ENCODE data around the gene ACO2.
"Not testable (repeated sequence)": the region's sequence is repeated elsewhere in the genome, so short reads cannot be mapped to it uniquely, and the experiment has no call there.

Gene ACO2

DNA sequence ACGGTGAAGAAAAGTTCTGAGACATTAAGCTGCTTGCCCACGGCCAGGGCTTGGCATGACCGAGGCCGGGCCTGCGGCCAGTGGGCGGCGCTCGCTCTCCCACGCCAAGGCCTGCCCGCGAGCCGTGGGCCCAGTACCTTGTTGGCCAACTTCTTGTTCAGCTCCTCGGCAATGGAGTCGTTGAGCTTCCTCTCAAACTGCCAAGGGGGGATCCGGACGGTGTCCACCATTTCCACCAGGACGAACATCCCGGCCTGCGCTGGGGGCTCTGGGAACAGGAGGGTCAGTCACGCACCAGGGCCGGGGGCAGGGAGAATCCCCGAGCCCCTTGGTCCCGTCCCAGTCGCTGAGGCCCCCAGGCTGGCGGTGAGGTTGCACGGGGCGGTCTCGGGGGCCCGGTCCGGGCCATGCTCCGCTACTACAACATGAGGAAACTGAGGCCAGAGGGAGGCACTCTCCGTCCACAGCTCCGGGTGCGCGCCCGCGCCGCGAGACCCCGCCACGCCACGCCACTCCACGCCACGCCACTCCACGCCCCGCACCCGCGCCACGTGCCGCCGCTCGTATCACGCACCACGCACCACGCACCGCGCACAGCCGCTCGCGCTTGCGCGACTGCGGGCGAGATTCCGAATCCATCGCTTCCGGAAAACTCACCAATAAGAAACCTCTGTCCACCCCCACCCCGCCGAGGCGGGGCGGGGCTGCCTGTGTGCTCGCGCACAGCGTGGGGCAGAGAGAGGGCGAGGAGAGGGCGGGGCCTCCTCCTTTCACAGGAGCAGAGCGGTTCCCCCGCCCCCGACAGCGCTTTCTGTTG lies 75.1 kb downstream of the ACO2 start, which contains the start of gene POLR3H:
Gene POLR3H (minus strand): TSS at position 617 of the 817 bp plus-strand sequence. CDS start 369 bp downstream, at position 248.
- DNase-seq = peak; percentile 98

DNA sequence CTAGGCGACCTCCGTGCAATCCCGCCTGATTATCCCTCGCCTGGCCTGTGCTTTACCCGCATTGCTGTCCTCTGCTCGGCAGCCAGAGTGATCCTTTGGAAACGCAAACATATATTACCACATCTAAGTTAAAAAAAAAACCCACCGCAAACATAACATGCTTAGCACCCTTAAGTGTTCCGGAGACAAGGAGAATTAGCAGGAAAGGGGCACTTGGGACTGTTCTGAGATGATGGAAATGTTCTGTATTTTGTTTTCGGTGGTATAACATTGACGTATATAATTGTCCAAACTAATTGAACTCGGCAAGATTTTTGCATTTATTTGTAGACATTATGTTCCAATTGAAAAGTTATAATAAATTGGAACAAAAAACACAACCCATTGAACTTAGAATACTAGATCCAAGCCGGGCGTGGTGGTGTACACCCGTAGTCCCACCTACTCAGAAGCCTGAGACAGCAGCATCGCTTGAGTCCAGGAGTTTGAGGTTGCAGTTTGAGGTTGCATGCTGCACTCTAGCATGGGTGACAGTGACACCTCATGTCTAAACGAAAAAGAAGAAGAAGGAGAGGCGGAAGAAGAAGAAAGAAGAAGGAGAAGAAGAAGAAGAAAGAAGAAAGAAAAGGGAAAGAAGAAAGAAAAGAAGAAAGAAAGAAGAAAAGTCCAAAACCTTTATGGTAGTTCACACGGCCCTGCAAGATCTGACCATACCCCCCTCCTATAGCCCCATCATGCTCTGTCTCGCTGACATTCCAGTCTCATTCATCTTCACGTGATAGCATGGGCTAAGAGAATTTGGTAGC lies 76.0 kb downstream of the ACO2 start:
- peak; percentile 29 for DNase-seq

DNA sequence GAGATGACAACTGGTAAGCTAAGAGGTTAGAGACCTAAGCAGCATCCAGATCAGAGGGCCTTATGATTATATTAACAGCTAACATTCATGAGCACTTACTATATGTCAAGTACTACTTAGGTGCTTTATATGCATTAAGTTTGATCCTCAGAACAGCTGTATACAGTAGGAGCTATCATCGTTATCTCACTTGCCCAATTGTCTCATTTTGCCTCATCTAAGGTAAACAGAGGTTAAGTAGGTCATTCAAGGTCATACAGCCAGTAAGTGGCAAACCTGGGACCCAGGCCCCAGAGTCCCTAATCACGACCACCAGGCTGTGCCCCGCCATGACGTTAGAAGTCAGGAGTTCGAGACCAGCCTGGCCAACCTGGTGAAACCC lies 79.9 kb downstream of the ACO2 start:
- DNase-seq = no peak

DNA sequence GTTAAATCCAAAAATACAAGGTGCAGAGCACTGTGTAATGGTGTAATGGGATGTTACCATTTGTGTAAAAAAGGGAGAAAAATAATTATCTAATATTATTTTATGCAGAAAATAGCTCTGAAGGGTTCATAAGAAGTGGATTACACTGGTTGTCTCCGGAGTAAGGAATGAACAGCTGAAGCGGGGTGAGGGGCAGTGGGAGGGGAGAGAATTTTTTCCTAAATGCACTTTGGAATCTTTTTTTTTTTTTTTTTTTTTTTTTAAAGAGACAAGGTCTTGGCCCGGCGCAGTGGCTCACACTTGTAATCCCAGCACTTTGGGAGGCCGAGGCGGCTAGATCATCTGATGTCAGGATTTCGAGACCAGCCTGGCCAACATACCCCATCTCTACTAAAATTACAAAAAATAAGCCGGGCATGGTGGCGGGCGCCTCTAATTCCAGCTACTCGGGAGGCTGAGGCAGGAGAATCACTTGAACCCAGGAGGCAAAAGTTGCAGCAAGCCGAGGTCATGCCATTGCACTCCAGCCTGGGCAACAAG lies 82.1 kb downstream of the ACO2 start:
- no peak for DNase-seq

DNA sequence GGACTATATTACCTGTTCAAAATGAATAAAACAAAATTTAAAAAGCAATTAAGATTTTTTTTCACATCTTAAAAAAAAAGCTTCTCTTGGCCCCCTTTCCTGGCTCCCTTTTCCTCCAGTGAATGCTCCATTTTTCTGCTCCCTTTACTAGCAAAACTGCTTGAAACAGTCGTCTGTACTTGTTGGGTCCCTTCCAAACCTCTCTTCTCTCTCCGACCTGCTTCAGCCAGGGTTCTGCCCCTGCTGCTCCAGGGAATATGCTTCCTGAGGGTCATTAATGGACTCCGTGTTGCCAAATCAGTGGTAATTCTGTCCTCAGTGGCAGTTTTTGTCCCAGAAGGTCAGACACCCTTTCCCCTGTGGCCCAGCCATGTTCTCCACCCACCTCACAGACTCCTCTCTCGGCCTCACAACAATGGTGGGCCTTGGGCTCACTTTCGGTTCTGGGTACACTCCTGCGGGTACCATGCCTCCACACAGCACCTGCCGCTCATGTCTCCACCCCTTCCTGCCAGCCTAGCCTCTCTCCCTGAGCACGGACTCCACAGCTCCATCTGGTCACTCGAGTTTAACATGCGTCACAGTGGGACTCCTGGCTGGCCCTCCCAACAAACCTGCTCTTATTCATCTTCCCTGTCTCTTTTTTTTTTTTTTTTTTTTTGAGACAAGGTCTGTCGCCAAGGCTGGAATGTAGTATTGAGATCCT lies 83.1 kb downstream of the ACO2 start:
- DNase-seq = no peak

DNA sequence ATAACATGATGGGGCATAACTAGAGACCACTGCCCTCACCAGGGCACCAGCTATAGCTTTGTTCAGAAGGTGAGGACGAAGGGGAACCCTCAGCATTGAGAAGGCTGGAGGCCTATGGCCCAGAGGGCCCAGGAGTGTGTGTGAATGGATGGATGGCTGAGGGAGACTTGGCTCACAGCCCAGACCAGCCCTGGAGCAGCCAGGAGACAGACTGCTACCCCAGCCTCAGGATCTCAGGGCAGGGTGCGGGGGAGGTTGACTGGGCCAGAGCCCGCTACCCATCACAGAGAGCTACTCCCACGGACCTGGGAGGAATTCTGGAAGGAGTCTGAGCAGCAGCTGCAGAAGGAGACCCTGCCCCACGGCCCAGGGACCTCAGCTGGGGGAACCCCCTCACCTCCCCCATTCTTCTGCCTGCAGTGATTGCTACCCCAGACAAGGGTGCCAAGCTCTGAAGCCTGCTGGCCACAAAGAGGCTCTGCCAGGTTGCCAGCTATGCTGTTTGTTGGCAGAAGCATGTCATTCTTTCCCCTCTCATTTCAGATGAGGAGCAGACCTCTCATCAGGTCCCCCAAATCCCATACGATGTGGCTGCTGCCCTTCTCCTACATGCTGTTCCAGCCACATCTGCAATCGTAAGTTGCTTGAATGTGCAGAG lies 86.5 kb downstream of the ACO2 start:
- no peak for DNase-seq

DNA sequence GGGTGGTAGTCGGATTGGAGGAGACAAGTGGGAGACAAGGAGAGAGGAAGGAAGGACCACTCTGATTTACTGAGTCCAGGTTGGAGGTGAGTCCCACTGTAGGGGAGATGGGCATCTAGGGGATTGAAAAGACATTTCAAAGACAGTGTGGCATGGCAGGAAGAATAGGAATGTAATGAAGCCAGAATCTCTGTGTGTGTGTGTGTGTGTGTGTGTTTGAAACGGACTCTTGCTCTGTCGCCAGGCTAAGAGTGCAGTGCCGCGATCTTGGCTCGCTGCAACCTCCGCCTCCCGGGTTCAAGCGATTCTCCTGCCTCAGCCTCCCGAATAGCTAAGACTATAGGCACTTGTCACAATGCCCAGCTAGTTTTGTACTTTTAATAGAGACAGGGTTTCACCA lies 87.6 kb downstream of the ACO2 start:
- no peak for DNase-seq

DNA sequence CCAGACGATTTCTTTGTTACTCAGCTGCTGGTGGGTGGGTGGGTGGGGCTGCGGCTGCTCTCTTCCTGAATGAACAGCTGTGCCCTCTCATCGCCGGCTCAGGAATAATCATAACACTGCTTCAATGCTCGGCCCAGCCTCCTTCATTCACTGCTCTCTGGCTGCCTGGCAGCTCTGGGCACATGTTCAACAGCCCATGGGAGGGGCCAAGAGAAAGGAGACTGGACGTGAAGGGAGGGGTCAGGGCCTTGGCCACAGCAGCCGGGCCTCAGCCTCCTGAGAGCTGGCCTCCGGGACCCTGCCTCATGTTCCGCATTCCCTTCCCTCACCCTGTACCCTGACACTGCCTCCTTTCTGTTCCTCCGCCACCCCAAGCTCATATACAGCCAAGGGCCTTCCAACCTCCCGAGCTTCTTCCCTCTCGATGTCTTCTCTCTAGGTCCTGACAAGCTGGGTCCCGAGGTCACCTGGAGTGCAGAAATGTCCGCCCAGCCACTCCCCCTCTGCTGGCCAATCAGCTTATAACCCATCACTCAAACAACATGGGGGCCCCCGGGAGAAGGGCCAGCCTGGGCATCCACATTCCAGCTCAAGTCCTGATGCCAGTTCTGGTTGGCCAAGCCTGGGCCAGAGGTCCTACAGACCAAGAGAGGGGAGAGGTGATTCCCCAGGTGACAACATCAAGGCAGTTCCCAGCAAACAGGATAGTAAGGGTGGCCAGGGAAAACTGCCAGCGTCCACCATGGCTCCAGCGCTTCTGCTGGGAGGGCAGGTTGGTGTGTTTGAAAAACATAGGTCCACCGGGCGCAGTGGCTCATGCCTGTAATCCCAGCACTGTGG lies 88.7 kb downstream of the ACO2 start:
- DNase-seq = peak; percentile 81

DNA sequence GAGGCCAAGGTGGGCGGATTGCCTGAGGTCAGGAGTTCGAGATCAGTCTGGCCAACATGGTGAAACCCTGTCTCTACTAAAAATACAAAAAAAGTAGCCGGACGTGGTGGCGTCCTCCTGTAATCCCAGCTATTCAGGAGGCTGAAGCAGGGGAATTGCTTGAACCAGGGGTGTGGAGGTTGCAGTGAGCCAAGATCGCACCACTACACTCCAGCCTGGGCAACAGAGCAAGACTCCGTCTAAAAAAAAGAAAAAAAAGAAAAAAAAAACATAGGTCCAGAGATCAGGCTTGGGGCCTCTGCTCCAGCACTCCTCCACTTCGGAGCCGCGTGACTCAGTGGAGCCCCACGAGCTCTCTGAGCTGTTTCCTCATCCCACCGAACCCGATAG lies 89.3 kb downstream of the ACO2 start:
- DNase-seq = not testable (repeated sequence)

DNA sequence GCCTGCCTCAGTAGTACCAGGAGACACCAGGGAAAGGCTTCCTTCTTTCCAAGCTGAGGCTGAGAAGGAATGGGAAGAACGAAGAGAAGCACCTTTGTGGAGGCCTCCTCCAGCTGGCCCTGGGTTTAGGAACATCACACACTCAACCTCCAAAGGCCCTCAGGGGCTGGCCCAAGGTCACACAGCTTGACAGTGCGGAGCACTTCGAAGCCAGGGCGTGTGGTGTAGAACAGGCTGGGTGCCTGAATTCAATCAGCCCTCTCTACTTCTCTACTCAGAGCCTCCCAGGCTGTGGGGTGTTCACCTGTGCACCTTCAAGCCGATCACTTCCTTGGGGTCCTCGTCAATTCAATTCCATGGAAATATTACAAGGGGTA lies 91.2 kb downstream of the ACO2 start:
- no peak for DNase-seq

DNA sequence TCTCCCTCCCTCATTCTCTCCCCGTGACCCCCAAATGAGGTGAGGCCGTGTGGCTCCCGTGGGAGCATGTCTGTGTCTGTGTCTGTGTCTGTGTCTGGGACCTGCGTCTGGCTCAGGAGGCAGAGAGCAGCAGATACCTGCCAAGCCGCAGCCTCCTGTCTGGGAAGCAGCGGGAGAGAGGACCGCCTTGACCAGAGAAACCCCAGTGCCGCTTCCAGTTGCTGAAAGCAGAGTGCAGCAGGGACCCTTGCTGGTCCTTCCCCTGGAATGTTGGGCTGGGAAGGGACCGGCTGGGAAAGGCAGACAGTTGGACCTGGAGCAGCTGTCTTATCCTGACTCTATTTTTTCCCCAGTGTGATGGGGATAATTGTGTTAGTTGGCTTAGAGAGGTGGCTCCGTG lies 92.4 kb downstream of the ACO2 start:
- no peak for DNase-seq

DNA sequence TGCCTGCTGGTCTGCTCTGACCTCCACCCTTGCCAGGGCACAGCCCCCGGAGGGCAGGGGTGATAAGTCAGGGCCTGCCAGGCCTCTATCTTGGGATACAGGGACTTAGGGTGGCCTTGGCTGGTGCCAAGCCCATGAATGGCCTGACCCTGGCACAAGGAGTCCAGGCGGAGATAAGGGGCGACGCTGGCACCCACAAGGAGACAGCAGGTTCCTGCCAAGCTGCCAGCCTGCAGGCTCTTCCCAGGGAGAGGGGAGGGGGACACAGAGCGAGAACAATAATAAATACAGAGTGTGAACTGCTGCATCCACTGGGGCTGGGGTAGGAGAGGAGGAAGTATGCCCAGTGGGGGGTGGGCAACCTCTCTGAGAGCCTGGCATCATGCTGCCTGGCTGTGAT lies 92.9 kb downstream of the ACO2 start:
- no peak for DNase-seq

DNA sequence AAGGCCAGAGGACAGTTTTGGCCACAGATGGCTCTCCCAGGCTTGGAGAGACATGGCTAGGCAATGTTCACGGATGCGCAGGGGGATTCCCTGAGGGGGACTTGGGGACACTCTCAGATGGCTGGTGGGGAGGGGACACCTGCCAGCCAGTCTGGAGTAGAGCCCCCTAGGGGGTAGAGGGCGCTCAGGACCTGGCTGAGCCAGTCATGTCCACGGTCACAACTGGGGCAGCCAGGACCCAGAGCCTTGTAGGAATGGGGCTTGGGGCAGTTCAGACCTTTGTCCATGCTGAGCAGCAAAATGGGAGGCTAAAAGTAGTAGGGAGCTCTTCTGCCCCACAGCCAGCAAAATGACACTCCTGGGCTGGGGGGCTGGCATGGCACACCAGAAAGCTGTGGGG lies 93.5 kb downstream of the ACO2 start:
- DNase-seq = no peak

DNA sequence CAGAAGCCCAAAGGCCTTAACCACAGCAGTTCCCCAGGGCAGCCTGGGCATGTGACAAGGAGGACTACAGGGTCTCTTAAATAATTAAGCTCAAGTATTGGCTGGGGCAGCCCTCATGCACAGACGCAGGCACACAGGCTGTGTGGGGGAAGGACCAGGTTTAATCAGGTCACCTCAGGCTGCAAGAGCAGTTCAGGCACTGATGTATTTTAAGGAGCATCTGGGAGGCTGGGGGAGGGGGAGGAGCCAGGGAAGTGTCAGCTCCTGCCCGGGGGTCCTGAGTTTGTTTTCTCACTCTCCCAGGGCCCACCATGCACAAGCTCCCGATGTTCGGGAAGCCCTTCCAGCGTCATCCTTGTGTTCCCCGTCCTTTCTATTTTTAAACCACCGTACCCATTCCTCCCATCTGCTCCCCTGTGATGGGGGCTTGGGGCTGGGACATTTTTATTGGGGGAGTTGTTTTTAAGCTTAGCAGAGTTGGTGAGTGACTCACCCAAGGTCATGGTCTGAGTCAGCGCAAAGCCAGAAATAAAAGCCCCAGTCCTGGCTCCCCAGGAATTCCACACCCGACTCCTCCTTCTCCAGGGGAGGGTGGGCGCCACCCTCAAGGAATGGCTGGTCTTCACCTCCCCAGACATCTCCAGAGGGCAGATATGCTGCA lies 94.3 kb downstream of the ACO2 start:
- peak; percentile 89 for DNase-seq

DNA sequence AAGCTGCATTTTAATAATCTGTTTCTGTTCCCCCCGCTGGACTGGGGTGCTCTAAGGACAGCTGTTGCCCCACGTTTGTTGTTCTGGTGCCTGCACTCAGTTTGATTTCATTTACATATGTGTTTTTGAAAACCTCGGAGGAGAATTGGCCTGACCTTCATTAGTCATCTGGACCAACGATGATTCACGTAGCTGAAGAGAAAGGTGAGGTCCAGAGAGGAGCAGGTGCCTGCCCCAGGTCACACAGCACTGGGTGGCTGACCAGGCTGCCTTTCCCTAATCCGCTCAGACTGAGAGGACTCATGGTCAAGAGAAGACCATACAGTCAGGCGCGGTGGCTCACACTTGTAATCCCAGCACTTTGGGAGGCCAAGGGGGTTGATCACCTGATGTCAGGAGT lies 95.6 kb downstream of the ACO2 start:
- no peak for DNase-seq

DNA sequence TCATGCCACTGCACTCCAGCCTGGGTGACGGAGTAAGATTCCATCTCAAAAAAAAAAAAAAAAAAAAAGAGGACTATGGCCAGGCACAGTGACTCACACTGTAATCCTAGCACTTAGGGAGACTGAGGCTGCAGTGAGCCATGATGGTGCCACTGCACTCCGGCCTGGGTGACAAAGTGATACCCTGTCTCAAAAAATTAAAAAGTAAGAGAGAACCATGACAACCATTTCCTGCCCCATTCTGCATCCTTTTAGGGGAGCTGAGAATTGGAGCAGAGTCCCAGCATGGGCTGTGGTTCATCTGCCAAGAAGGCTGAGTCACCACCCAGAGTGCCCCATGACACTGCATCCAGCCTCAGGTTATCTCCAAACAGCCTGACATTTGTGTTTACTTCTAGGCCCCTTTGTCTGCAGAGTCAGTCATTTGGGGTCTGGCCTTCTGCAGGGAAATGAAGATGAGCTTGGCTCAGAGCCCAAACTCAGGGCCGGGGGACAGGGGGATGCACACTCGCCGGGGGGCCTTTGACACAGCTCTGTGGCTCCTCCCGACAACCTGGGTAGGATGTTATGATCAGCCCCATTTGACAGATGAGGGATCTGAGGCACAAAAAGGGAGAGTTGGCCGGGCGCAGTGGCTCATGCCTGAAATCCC lies 96.6 kb downstream of the ACO2 start:
- peak; percentile 88 for DNase-seq

DNA sequence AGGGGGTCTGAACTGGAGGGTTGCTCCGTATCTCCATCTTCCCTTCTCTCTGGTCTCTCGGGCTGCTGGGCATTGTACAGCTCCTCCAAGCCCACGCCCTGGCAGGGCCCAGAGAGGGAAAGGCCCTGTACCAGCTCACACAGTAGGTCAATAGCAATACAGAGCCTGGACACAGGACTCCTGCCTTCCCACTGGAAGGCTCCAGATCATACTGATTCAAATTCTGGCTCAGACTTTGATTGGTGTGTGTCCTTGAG lies 98.5 kb downstream of the ACO2 start:
- DNase-seq = no peak

DNA sequence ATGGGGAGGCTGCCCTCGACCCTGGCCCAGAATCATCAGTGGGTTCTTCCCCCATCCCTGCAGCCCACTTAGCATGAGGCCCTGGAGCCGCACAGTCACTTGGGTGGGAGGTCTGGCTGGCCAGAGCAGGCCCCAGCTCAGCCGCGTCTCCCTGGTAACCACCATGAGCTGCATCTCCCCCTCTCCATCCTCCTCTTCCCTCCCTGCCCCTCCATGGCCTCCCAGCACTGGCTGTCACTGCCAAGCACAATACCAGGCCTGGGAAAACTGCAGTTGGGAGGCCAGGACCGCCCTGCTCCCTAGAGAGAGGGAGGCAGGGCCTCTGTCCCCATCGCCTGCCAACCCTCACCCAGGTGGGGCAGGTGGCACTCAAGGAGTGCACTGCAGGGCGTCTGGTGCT lies 99.9 kb downstream of the ACO2 start:
- DNase-seq = no peak

DNA sequence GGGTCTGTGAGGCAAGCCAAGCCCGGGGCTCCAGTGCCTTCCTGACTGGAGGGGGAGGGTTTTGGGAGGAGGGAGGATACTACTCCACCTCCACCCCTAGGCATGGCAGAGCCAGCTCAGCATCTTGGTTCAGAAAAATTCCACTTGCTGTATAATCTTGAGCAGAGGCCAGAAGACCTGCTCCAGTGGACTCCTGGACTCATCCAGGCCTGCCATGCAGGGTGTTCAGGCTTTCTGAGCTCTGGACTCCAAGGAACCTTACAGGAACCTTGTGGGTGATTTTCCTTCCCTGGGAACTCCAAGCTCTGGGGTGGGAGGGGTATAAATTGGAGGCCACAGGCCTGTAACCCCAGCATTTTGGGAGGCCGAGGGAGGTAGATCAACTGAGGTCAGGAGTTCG lies 101.3 kb downstream of the ACO2 start:
- DNase-seq = no peak

DNA sequence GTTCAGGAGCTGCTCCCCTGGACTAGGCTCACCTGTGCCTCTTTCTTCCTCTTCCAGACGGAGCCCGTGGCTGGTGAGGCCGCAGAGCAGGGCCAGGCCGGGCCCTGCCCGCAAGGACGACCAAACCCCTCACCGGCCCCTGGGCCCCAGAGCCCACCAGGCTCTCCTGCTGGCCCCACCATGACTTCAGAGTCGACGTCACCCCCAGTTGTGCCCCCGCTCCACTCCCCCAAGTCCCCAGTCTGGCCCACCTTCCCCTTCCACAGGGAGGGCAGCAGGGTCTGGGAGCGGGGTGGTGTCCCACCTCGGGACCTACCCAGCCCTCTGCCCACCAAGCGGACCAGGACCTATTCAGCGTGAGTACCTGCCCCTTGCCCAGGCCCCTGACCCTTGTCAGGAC lies 102.9 kb downstream of the ACO2 start:
- DNase-seq = no peak

DNA sequence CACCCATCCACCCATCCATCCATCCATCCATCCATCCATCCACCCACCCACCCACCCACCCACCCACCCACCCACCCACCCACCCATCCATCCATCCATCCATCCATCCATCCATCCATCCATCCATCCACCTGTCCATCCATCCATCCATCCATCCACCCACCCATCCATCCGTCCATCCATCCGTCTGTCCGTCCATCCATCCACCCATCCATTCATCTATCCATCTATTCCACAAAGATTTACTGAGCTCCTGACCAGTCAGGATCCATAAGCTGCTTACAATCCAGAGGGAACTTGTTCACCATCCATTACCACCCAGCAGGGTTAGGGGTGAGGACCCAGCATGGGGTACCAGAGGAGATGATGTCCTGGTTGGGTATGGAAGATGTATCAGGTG lies 103.4 kb downstream of the ACO2 start:
- not testable (repeated sequence) for DNase-seq
